Activated CD4-positive, alpha-beta memory T cell treated with anti-CD3 and anti-CD28 coated beads for 36 hours (primary cell): ENCODE measurements around the gene KLHL35. TPM values are rescaled to one million over a fixed set of nuclear protein-coding genes. Genes with fewer than 3 reads are reported as not detected.

ENCODE experiments used
- CTCF ChIA-PET: fragments of 350-600 bp; sonication (Branson Sonifier 250); formaldehyde crosslinking; loops from one replicate; lab custom pipeline; 2021; ENCODE audit warnings: antibody characterized with exemption, inconsistent platforms; lab: Charles Lee
- POLR2A ChIA-PET: fragments of 350-600 bp; sonication (Branson Sonifier 250); formaldehyde crosslinking; loops from one replicate; lab custom pipeline; 2021; ENCODE audit warnings: antibody characterized with exemption; lab: Charles Lee
- DNase-seq: peaks from one replicate; pipeline ENCODE4 v3.0.0-alpha.2; 2020
- H3K27ac Mint-ChIP-seq: one replicate; pipeline ENCODE4 v1.8.0; 2021; ENCODE audit warnings: mixed read lengths
- H3K27me3 Mint-ChIP-seq: one replicate; pipeline ENCODE4 v1.8.0; 2021; ENCODE audit warnings: mixed read lengths
- H3K36me3 Mint-ChIP-seq: one replicate; pipeline ENCODE4 v1.8.0; 2021; ENCODE audit warnings: mixed read lengths
- H3K4me1 Mint-ChIP-seq: one replicate; pipeline ENCODE4 v1.8.0; 2021; ENCODE audit warnings: low read depth, mixed read lengths
- H3K4me3 Mint-ChIP-seq: one replicate; pipeline ENCODE4 v1.8.0; 2021; ENCODE audit warnings: mild to moderate bottlenecking, mixed read lengths
- H3K9me3 Mint-ChIP-seq: one replicate; pipeline ENCODE4 v1.8.0; 2021; ENCODE audit warnings: mixed read lengths
- intact Hi-C: fragments of 100-400 bp; cut with micrococcal nuclease; formaldehyde crosslinking; loops from one replicate; pipeline ENCODE4 v1.15.1; 2023
- total RNA-seq, 2 experiments: library from RNA; stranded (reverse); gene quantifications; one replicate each; pipeline ENCODE4 v1.2.3, GENCODE V29; 2021

Gene KLHL35
- total RNA-seq, 2 experiments from 2014 or later = 0.12 to 0.51 TPM

GRCh38 chr11:75435571-75435925 lies 2.5 kb upstream of the KLHL35 start:
- CTCF ChIA-PET = interaction anchor here (0.7 kb wide), 2 partner anchors 9 to 16 kb away, joined by 3 to 4 read pairs; no protein-coding TSS in a partner anchor
- peaks cover 7% of the 10 kb centered on the region for H3K4me1 Mint-ChIP-seq
- H3K27ac Mint-ChIP-seq = no peak overlapping the region
- intact Hi-C loops = no loop called here
- no peaks in the 10 kb centered on the region for H3K9me3 Mint-ChIP-seq
- no peak overlapping the region for H3K4me3 Mint-ChIP-seq
- POLR2A ChIA-PET = no interaction called here
- peaks cover 2% of the 10 kb centered on the region for H3K36me3 Mint-ChIP-seq
- H3K27me3 Mint-ChIP-seq = peaks cover 25% of the 10 kb centered on the region
- DNase-seq = no peak

GRCh38 chr11:75434886-75435570 lies 2.0 kb upstream of the KLHL35 start:
- Mint-ChIP-seq H3K27ac (no peak overlapping the region), H3K9me3 (no peaks in the 10 kb centered on the region), H3K27me3 (peaks cover 26% of the 10 kb centered on the region), H3K4me3 (no peak overlapping the region), H3K4me1 (peaks cover 8% of the 10 kb centered on the region), H3K36me3 (peaks cover 2% of the 10 kb centered on the region)
- ChIA-PET CTCF (interaction anchor here (1.0 to 1.8 kb wide), 2 partner anchors 9 to 291 kb away, joined by 3 to 6 read pairs; no protein-coding TSS in a partner anchor), POLR2A (no interaction called here)
- intact Hi-C loops = no loop called here
- no peak for DNase-seq

DNA sequence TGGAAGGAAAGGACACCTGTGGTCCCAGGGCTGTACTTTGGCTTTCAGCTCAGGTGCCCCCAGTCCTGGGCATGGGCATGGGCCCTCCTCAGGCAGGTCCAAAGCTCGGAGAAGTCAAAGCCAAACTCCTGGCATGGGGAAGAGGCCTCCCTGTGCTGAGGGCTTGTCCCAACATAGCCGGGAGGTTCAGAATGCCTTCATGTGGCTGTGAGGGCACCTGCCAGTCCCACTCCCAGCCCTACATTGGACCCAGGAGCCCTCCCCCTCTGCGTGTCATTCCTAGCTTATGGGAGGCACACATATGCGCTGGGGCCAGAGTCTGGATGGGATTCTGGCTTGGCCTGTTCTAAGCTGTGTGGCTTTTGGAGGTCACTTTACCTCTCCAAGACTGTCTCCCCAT lies 1.0 kb upstream of the KLHL35 start:
- ChIA-PET CTCF (interaction anchor here (1.0 to 1.8 kb wide), 3 partner anchors 10 to 290 kb away, joined by 3 to 6 read pairs (median 5); no protein-coding TSS in a partner anchor), POLR2A (interaction anchor here (1.5 kb wide), 1 partner anchor 17 kb away, joined by 3 read pairs; no protein-coding TSS in a partner anchor)
- no peak for DNase-seq
- intact Hi-C loops = no loop called here
- peaks cover 5% of the 10 kb centered on the region for H3K9me3 Mint-ChIP-seq
- H3K4me1 Mint-ChIP-seq = peaks cover 11% of the 10 kb centered on the region
- peaks cover 6% of the 10 kb centered on the region for H3K36me3 Mint-ChIP-seq
- no peak overlapping the region for H3K4me3 Mint-ChIP-seq
- H3K27ac Mint-ChIP-seq = no peak overlapping the region
- peaks cover 31% of the 10 kb centered on the region for H3K27me3 Mint-ChIP-seq

DNA sequence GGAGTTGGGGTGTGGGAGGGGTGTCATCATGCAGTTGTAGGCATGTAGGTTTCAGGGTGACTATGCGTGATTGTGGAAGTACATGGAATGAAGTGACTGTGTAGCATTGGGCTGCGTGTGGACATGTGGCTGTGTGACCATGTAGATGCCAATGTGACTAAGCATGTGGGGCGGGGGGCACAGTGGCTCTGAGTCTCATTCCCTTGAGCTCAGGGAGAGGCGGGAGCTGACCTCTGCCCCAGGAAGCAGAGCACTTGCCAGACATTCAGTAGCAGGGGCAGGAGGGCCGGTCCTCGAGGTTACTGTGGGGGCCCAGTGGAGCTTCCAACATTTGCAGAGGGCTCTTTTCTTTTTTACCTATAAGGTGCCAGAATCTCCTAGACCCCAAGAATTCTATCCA lies 440 bp upstream of the KLHL35 start:
- no peak overlapping the region for H3K4me3 Mint-ChIP-seq
- peaks cover 36% of the 10 kb centered on the region for H3K27me3 Mint-ChIP-seq
- peaks cover 6% of the 10 kb centered on the region for H3K36me3 Mint-ChIP-seq
- no peak overlapping the region for H3K27ac Mint-ChIP-seq
- peaks cover 7% of the 10 kb centered on the region for H3K9me3 Mint-ChIP-seq
- intact Hi-C loops = no loop called here
- no peak for DNase-seq
- H3K4me1 Mint-ChIP-seq = peaks cover 15% of the 10 kb centered on the region
- CTCF ChIA-PET = interaction anchor here (1.2 to 1.8 kb wide), 2 partner anchors 11 to 45 kb away, joined by 5 to 6 read pairs; no protein-coding TSS in a partner anchor
- POLR2A ChIA-PET = interaction anchor here (1.5 kb wide), 1 partner anchor 16 kb away, joined by 3 read pairs; no protein-coding TSS in a partner anchor

DNA sequence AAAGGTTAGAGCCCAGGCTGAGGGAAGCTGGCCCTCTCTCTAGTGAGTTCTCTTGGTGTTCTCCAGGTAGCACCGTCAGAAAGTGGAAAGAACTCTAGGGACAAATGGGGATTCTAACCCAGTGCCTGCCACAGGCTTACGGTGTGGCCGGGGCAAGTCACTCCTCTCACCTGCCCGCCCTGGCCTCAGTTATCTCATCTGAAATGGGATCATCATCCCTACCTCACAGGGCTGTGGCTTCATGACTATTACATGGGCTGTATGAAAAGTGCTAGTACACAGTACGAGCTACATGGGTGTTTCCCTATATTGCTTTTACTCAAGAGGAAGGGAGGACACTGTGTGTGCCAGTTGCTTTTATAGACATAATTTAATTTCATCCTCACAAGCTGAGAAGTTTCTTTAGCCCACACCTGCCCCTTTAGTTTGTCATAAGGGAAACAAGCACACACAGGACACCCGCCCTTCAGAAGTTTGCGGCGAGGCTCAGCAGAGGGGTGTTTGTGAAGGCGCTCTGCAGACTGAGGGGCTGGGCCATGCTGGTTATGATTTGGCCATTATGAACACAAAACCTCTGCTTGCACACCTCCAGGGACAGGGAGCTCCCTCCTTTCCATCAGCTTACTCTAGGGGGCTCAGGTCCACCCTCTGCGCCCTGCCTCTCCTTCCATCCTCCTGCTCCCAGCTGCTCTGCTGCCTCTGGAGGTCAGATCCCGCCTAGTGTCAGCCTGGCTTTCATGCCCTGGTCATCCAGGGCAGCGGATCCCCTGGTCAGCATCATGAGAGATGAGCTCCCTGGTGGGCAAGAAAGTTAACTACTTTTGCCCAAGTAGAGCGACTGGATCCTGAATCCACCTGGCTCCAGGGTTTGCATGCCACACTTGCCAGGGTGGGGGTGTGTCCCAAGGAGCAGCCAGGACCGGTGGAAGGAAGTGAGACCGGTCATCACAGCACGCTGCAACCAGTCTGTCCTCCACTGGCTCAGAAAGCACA lies 1.2 kb downstream of the KLHL35 start:
- no peak overlapping the region for H3K27ac Mint-ChIP-seq
- intact Hi-C loops = loop anchor here (2.0 kb wide), 1 partner anchor 31 kb away; no protein-coding TSS in a partner anchor
- DNase-seq = no peak
- peaks cover 15% of the 10 kb centered on the region for H3K4me1 Mint-ChIP-seq
- ChIA-PET POLR2A (interaction anchor here (0.8 to 1.1 kb wide), 2 partner anchors 31 to 94 kb away, joined by 3 to 4 read pairs; partner anchors contain the start of gene GDPD5), CTCF (interaction anchor here (0.8 to 1.9 kb wide), 6 partner anchors 24 to 101 kb away, joined by 3 to 4 read pairs (median 3); partner anchors contain the start of gene GDPD5)
- peaks cover 36% of the 10 kb centered on the region for H3K27me3 Mint-ChIP-seq
- peaks cover 6% of the 10 kb centered on the region for H3K36me3 Mint-ChIP-seq
- H3K9me3 Mint-ChIP-seq = peaks cover 7% of the 10 kb centered on the region
- H3K4me3 Mint-ChIP-seq = no peak overlapping the region

GRCh38 chr11:75430714-75431532 lies 2.1 kb downstream of the KLHL35 start:
- intact Hi-C loops = loop anchor here (2.0 kb wide), 1 partner anchor 30 kb away; no protein-coding TSS in a partner anchor
- H3K36me3 Mint-ChIP-seq = peaks cover 6% of the 10 kb centered on the region
- peaks cover 15% of the 10 kb centered on the region for H3K4me1 Mint-ChIP-seq
- H3K27ac Mint-ChIP-seq = no peak overlapping the region
- peaks cover 7% of the 10 kb centered on the region for H3K9me3 Mint-ChIP-seq
- CTCF ChIA-PET = interaction anchor here (0.8 to 1.9 kb wide), 8 partner anchors 13 to 102 kb away, joined by 3 to 6 read pairs (median 4); partner anchors contain the start of gene GDPD5
- peaks cover 36% of the 10 kb centered on the region for H3K27me3 Mint-ChIP-seq
- POLR2A ChIA-PET = interaction anchor here (1.1 kb wide), 1 partner anchor 30 kb away, joined by 4 read pairs; no protein-coding TSS in a partner anchor
- no peak for DNase-seq
- H3K4me3 Mint-ChIP-seq = peak overlapping the region; percentile 52

DNA sequence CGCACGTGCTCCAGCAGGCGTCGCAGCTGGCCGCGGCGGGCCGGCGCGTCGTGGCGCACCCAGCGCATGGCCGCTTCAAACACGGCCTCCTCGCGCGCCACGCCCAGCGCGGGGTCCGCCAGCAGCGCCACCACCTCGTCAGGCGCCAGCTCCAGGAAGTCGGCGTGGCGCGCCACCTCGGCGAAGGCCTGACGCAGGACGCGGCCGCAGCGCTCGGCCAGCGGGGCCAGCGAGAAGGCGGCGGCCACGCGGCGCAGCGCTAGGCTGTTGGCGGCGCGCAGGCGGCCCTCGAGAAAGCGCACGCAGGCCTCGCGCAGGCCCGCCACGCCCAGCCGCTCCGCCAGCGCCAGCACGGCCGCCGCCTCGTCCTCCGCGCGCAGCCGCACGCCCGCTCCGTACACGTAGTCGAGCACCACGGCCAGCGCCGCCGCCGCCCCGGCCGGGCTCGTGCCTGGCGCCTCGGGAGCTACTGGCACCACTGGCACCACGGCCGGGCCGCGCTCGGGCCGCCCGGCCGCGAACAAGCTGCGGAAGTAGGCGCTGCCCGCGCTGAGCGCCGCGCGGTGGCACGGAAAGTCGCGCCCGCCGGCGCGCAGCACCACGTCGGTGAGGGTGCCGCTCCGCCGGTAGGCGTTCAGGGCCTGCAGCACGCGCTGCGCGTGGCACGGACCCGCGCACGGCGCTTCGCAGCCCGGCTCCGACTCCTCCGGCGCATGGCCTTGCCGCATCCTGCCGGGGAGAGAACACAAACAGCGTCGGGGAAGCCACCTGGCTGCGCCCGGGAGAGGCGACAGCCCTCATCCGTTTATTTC lies 2.9 kb downstream of the KLHL35 start:
- H3K9me3 Mint-ChIP-seq = peaks cover 7% of the 10 kb centered on the region
- H3K4me3 Mint-ChIP-seq = peak overlapping the region; percentile 52
- ChIA-PET CTCF (interaction anchor here (1.0 to 1.6 kb wide), 6 partner anchors 14 to 57 kb away, joined by 3 to 6 read pairs (median 4); no protein-coding TSS in a partner anchor), POLR2A (interaction anchor here (1.5 kb wide), 1 partner anchor 30 kb away, joined by 4 read pairs; no protein-coding TSS in a partner anchor)
- H3K27ac Mint-ChIP-seq = no peak overlapping the region
- peaks cover 4% of the 10 kb centered on the region for H3K36me3 Mint-ChIP-seq
- intact Hi-C loops = loop anchor here (2.0 kb wide), 1 partner anchor 29 kb away; no protein-coding TSS in a partner anchor
- peaks cover 36% of the 10 kb centered on the region for H3K27me3 Mint-ChIP-seq
- DNase-seq = peak; percentile 64
- H3K4me1 Mint-ChIP-seq = peaks cover 15% of the 10 kb centered on the region

DNA sequence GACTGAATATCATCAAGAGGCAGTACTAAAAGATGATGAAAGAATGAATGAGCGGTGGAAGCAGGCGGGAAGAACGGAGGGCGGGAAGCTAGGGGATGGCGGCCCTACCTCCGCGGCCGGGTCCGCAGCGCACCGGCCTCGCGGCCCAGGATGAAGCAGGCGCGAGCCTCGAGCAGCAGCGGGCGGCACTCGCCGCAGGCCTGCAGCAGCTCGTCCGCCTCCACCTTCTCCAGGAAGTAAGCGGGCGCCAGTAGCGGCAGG lies 3.4 kb downstream of the KLHL35 start:
- POLR2A ChIA-PET = interaction anchor here (1.5 kb wide), 1 partner anchor 29 kb away, joined by 4 read pairs; no protein-coding TSS in a partner anchor
- DNase-seq = no peak
- Mint-ChIP-seq H3K27ac (no peak overlapping the region), H3K27me3 (peaks cover 36% of the 10 kb centered on the region), H3K9me3 (peaks cover 7% of the 10 kb centered on the region), H3K36me3 (peaks cover 4% of the 10 kb centered on the region), H3K4me3 (peak overlapping the region; percentile 34), H3K4me1 (peaks cover 15% of the 10 kb centered on the region)
- intact Hi-C loops = no loop called here
- CTCF ChIA-PET = interaction anchor here (1.0 to 1.6 kb wide), 6 partner anchors 13 to 58 kb away, joined by 3 to 6 read pairs (median 4); no protein-coding TSS in a partner anchor

- POLR2A ChIA-PET = interaction anchor here (1.5 kb wide), 1 partner anchor 29 kb away, joined by 4 read pairs; no protein-coding TSS in a partner anchor
- H3K4me1 Mint-ChIP-seq = peaks cover 15% of the 10 kb centered on the region
- no peak overlapping the region for H3K27ac Mint-ChIP-seq
- H3K27me3 Mint-ChIP-seq = peaks cover 36% of the 10 kb centered on the region
- CTCF ChIA-PET = interaction anchor here (1.0 to 1.6 kb wide), 7 partner anchors 13 to 150 kb away, joined by 3 to 5 read pairs (median 3); no protein-coding TSS in a partner anchor
- H3K36me3 Mint-ChIP-seq = peaks cover 4% of the 10 kb centered on the region
- intact Hi-C loops = no loop called here
- peaks cover 7% of the 10 kb centered on the region for H3K9me3 Mint-ChIP-seq
- no peak for DNase-seq
- peak overlapping the region; percentile 34 for H3K4me3 Mint-ChIP-seq
Measured at GRCh38 chr11:75428989-75429640, 3.9 kb downstream of the KLHL35 start.

DNA sequence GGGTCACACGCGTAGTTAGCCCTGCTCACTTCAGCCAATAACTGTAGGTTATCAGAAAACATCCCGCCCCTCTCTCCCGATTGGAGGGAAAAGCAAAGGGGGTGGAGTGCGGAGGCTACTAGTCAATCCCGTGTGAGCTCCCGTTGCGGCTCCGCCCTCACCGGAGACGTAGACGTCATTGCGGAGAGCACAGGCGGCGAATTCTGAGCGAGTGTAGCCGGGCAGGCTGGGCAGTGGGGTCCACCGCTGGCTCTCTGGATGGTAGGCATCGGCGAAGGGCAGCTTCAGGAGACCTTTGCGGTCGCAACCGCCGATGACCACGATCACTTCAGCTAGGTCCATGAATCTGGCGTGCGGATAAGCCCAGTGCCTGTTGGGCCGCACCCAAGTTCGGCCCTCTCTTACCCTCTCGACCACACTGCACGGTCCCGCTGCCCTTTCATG lies 4.7 kb downstream of the KLHL35 start:
- Mint-ChIP-seq H3K4me3 (no peak overlapping the region), H3K36me3 (peaks cover 4% of the 10 kb centered on the region), H3K27me3 (peaks cover 34% of the 10 kb centered on the region), H3K4me1 (peaks cover 15% of the 10 kb centered on the region), H3K27ac (no peak overlapping the region), H3K9me3 (peaks cover 7% of the 10 kb centered on the region)
- CTCF ChIA-PET = interaction anchor here (0.9 to 1.1 kb wide), 4 partner anchors 16 to 149 kb away, joined by 3 to 4 read pairs (median 3); no protein-coding TSS in a partner anchor
- intact Hi-C loops = no loop called here
- POLR2A ChIA-PET = no interaction called here
- DNase-seq = peak; percentile 81
